Activated CD4-positive, alpha-beta T cell treated with anti-CD3 and anti-CD28 coated beads, Interleukin-2, amount 50 U/mL, for 16 hours (primary cell): Measurements from ENCODE around the gene TEFM.
"Not testable (repeated sequence)": the region's sequence is repeated elsewhere in the genome, so short reads cannot be mapped to it uniquely, and the experiment has no call there.

Experiments used
- DNase-seq: peaks from one replicate; pipeline ENCODE4 v3.0.0-alpha.2; 2020

The TEFM gene, protein sequence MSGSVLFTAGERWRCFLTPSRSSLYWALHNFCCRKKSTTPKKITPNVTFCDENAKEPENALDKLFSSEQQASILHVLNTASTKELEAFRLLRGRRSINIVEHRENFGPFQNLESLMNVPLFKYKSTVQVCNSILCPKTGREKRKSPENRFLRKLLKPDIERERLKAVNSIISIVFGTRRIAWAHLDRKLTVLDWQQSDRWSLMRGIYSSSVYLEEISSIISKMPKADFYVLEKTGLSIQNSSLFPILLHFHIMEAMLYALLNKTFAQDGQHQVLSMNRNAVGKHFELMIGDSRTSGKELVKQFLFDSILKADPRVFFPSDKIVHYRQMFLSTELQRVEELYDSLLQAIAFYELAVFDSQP

DNA sequence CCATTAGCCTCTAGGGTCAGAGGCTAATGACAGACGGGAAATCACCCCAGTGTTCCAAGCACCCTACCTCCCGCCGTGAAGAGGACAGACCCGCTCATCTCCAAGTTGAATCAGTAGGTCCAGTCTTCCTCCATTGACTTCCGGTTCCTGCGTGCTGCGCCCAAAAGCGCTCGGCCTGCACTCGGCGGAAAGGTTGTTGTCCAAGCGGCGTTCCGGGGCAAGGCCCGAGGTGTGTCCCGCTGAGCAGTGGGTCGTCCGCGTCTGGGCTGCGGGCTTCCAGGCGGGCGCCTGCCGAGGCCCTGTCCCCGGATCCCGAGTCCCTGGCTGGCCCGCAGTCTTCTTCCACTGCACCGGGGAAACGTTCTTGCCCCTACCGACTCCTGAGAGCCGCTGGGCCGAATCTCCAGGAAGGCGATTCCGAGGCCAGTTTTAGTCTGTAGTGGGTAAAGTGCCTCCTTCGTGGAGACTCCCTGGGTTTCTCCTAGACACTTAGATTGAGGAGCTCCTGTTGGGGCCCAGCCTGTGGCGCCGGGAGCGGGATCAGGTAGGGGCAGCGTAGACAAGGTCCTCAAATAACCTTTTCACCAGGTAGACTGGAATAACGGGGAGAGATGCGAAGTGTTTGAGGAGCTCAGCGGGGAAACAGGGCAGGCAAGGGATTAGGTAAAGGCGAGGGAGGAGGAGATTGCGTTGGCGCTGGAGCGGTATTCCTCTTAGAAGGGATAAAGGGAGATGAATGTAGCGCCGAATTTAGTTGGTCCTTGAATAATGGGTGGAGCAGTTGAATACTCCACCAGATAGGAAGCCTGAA is at the start of gene TEFM:
Gene TEFM, minus strand, starts transcription at position 138 of the 811 bp plus-strand sequence. Its CDS starts 40 bp downstream, at position 98.
- peak; percentile 94 for DNase-seq

DNA sequence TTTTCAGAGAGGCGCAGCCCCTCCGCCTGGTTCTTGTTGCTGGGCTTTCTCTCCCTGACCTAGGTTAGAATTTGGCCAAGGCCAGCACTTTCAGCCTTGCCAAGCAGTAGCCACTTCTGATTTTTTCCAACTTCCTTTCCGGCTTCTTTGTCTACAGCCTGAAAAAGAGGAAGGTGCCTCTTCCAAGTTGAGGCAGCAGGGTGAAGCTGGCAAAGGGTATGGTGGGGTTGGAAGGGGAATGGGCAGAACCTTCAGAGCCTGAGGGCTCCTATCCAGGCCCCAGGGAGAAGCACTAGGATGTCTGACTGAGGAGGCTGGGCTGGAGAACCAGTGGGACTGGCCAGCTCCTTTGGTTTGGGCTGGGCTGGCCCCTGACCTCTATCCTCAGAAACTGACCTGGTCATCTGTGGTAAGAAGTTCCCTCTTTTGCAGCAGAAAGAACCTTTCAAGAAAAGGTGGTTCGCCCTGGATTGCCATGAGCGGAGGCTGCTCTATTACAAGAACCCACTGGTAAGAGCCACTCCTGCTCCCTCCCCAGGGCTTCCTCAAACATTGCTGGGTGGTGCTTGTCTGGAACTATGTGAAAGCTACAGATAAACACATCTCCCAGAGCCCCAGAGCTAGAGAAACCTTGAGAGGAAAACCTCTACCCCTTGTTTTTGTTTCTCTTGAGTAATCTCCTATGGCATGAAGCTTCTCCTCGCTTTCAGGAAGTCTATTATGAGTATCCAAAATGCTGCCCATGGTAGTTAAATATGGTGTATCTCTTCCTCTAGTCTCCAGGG is 48.2 kb upstream of the TEFM start:
- DNase-seq, result no peak

DNA sequence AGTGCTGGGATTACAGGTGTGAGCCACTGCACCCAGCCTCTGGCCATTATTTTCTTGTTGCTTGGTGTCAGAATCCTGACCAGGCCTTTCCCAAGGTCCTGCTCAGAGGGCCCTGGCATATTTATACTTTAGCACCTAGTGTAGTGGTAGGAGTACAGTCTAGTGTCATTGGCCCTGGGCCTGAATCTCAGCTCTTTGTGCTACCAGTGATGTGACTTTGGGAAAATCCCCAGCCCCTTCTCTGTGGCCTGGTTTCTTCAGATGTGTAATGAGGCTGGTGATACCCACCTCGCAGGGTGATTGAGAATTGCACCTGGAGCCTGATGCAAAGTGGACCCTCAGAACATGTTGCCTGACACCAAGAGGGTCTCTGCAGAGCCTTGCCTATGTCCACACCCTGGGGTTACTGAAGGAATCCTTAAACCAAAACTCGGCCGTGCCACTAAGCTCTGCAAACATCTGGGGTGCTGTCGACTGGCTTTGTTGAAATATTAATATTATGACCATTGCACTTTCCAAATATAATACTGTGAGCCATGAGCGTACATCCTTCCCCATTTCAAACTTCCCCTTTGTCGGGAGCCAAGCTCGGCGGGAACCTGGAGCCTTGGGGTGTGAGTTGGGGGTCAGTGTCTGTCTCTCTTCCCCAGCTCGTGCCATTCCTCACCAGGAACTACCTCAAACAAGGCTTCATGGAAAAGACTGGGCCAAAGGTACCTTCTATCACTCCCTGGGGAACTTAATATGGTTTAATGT is 46.8 kb upstream of the TEFM start:
- no peak for DNase-seq

DNA sequence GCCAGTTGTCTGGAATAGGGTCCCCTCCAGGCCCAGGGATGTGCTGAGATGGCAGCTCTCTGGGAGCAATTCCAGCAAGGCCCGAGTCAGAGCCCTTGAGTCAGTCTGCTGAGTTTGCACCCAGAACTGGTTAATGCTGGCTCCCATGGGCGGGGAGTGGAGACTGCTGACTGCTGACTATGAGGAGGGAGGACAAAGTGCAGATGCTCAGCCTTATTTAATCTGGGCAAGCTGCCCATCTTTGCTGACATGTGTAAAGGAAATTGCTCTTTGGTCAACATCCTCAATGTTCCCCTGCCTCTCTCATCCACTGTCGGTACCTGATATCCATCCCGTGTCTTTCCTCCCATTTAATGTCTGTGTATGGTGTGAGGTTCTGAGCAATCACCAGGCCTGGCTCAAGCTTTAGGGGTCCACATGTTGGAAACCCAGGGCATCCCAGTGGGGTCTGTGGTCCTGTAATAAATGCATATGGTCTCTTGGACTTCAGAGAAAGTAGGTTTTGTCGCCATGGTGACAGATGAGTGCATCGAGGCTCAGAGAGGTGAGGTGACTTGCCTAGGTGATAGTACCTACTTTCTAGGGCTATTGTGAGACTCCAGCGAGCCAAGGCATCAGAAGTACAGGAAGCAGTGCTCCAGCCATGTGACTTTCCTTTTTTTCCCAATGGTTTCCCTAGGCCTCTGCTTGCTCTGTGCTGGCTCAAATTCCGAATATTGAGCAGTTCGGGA is 44.8 kb upstream of the TEFM start:
- no peak for DNase-seq

DNA sequence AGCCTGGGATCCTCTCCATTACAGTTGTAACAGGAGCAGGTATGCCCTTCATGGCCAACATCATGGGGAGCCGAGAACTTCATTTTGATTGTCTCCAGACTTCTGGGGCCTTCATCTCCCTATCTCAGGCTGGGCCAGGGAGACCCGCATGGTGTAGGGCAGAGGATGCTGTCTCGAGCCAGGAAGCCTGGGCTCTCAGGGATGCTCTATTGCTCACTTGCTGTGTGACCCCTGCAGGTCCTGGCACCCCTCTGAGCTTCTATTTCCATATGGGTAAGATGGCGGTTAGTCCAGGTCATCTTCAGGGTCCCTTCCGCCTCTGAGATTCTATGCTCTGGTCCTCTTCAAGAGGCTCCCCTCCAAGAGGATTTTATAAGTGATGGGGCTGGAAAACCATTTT is 44.2 kb upstream of the TEFM start:
- no peak for DNase-seq

DNA sequence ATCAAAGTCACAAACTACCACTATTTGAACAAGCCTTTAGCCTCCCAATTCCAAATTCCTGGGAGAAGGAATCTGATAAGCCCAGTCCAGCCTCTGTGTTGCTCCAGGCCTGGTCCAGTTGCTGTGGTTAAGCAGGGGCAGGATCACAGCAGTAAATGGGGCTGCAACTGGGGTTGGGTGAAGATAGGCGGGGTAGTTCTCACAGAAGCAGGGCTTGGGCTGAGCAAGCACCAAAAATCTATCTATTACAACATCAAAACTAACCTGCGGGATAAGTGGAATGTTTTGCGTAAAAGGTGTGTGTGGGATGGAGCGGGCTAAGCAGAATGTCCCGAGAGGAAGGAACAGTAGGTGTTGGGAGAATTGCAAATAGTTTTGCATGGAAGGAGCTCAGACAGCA is 41.8 kb upstream of the TEFM start:
- no peak for DNase-seq

DNA sequence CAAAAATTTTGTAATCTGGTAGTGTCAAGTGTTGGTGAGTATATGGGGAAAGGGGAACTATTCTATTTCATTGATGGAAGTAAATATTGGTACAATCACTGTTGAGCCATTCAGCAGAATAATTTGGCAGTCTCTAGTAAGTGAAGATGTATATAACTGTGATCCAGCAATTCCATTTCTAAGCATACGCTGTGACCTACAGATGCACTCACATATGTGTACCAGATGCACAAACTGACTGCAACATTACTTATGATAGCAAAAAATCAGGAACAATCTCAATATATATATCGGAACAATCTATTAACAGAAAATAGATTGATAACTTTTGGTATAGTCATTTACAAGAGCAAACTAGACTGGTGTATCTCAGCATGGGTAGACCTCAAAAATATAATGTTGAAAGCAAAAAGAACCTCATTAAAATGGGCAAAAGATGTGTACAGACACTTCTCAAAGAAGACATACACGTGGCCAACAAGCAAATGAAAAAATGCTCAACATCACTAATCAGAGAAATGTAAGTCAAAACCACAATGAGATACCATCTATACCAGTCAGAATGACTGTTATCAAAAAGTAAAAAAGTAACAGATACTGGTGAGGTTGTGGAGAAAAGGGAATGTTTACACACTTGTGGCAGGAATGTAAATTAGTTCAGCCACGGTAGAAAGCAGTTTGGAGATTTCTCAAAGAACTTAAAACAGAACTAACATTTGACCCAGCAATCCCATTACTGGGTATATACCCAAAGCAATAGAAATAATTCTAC is 36.5 kb upstream of the TEFM start:
- DNase-seq, result no peak

DNA sequence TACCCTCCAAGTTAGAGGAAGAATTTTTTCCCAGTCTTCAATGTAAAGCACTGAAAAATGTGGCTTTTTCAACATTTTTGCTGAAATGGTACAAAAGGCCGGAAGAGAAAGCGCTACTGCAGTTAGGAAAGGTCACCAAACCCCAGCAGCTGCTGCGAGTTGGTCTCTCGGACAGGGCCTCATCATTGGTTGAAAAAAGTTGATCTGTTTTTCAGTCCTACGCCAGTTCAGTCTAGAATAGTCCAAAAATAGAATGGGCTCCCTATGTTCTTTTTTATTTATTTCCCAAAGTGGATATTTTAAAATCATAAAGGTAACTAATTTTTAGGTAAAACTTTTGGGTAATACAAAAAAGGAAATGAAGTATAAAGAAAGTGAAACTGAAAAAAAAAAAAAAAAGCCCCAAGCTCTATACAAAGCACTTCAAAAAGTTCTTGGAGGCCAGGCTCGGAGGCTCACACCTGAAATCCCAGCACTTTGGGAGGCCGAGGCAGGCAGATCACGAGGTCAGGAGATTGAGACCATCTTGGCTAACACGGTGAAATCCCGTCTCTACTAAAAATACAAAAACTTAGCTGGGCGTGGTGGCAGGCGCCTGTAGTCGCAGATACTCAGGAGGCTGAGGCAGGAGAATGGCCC is 33.1 kb upstream of the TEFM start:
- DNase-seq, result no peak

DNA sequence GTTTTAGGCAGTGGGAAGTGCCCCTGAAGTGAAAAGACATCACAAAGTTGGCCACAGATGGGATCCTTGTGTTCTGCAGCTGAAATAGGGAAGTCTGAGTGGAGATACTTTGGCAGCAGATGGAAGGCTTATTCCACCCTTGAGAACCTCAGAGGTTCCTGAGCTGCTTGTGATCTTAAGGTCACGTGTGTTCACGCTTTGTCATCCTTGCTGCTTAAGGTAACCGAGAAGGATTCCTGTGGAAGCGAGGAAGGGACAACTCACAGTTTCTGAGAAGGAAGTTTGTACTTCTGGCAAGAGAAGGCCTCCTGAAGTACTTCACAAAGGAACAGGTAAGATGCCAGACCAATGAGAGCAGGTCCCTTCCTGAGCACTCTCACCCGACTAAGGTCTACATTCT is 27.9 kb upstream of the TEFM start:
- DNase-seq, result no peak

DNA sequence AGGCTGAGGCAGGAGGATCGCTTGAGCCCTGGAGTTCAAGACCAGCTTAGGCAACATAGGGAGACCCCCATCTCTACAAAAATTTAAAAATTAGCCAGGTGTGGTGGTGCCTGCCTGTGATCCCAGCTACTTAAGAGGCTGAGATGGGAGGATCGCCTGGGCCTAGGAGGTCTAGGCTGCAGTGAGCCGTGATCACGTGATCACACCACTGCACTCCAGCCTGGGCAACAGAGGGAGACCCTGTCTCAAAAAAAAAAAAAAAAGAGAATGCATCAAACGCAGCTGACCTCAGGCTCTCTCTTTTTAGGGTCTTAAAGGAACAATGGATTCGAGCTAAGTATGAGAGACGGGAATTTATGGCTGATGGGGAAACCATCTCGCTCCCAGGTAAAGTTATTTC is 25.5 kb upstream of the TEFM start:
- DNase-seq, result not testable (repeated sequence)

DNA sequence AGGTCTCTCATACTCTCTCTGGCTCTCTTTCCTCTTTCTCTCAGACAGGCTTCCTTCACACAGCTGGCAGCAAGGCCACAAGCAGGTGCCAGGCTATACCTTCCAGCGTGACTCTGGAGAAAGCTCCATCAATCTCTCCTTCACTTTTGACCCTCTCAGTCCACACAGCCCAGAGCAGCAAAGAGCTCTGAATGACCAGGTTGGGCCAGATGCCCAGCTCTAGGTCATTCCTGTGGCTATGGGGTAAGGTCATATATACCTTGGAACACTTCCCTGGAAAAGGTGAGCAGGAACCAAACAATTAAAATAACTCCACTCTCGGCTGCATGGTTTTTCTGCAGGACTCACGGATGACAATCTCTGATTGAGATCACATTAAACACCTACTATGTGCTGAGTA is 24.5 kb upstream of the TEFM start:
- DNase-seq, result no peak

DNA sequence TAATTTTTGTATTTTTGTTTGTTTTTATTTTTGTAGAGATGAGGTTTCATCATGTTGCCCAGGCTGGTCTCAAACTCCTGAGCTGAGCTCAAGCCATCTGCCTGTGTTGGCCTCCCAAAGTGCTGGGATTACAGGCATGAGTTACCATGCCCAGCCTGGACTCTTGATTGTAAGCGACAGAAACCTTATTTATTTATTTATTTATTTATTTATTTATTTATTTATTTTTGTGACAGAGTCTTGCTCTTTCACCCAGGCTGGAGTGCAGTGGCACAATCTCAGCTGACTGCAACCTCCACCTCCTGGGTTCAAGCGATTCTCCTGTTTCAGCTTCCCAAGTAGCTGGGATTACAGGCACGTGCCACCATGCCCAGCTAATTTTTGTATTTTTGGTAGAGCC is 23.8 kb upstream of the TEFM start:
- DNase-seq, result not testable (repeated sequence)

DNA sequence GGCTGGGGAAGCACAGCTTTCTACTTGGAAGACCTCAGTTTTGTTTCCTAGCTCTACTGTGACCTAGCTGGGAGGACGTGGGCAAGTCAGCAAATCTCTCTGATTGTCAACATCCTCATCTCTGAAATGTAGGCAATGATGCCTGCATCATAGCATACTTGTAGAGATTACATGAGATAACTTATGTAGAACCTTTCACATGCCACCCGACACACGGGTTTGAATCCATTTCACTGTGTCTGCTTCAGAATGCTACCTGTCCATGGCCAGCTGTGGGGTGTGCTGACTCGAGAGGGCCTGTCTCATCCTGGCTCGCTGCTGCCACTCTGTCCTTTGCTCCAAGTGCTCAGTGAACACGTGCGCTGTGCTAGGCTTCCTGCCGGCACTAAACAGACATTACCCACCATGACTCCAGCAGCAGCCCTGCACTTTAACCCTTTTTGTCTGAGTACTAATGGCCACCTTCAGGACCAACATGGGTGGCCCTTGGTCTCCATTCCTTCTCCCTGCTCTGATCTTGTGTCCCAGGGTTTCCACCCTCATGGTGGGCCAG is 23.1 kb upstream of the TEFM start:
- no peak for DNase-seq

DNA sequence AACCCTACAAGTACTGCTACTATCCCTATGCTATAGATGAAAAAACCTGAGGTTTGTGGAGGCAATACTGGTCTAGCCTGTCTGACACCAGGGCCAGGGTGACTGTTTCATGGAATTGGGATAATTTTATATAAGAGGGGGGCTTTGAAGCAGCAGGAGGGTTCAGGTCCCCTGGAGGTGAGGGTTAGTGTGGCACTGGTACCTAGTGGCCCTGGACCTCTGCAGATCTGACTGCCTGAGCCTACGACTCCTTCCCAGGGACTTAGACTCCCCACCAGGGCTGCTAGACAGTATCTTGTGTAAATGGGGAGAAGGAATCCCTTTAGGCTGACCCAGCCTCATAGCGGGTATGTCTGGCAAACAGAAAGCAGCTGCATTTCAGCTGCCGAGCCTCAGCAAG is 22.5 kb upstream of the TEFM start:
- DNase-seq, result no peak

DNA sequence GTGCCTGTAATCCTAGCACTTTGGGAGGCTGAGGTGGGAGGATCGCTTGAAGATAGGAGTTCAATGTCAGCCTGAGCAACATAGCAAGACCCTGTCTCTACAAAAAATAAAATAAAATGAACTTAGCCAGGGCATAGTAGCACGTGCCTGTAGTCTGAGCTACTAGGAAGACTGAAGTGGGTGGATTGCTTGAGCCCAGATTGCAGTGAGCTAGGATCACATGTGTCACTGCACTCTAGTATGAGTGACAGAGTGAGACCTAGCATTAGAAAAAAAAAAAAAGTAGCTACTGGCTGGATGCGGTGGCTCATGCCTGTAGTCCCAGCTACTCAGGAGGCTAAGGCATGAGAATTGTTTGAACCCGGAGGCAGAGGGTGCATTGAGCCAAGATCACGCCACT is 21.7 kb upstream of the TEFM start:
- DNase-seq, result no peak

DNA sequence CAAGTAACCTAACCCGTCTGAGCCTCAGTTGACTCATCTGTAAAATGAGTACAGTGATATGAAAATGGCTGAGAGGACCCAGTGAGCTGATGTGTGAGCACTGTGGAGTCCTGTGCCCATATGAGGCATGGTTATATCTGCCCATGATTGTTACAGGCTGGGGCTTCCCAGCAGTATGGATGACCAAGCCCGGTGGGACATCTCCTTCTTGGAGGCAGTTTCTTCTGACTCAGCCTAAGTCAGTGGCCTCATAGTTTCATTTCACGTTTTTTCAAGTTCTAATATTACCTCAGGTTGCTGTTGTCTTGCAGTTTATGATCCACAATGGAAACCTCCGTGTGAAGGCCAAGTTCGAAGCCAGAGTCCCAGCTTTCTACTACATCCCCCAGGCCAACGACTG is 20.5 kb upstream of the TEFM start:
- DNase-seq, result no peak

DNA sequence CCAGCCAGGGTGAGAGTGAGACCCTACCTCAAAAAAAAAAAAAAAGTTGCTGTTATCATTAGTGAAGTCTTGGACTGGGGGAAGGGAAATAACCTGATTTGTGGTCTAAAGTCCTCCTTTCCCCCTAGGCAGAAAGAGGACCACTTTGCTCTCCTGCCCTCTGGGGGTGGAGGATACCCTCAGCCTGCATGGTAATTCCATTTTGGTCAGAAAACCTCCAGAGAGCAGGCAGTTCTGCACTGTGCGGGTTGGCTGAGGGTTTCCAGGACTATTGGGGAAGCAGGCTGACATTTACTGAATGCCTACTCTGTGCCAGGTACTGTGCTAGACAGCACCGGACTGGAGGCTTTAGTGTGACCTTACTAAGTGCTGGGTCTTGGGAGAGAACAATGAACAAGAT is 18.3 kb upstream of the TEFM start:
- DNase-seq, result no peak

DNA sequence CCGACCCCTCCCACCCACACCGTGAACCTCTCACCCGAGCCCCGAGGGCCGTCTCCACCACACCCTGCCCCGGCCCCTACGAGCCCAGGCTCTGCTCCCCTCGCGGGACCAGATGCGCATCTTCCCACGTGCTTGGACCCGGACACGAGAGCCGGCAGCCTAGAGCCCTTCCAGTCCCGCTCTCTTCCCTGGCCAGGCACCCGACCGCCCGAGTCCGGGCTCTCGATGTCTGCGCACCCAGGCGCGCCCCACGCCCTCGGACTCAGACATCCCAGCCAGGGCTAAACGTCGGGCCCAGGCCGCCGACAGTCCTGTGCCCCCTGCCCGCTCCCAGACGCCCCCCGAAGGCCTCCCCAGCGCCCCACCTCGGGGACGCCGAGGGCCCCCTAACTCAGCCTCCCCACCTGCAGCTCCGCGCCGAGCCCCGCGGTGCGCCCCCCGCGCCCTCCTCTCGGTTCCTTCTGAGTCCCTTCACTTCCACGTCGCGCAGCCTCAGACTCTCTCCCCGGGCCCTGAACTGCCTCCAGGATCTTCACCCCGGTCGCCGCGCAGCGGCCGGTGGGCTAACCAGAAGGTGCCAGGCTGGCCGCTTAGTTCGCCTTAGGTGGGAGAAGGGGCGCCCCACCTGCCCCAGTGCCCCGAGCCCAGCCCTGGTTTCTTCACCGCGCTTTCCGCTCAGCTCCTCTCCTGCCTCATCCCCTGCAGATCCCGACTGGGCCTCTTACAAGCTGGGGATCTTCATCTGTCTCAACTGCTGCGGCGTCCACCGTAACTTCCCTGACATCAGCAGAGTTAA is 16.4 kb upstream of the TEFM start:
- no peak for DNase-seq

DNA sequence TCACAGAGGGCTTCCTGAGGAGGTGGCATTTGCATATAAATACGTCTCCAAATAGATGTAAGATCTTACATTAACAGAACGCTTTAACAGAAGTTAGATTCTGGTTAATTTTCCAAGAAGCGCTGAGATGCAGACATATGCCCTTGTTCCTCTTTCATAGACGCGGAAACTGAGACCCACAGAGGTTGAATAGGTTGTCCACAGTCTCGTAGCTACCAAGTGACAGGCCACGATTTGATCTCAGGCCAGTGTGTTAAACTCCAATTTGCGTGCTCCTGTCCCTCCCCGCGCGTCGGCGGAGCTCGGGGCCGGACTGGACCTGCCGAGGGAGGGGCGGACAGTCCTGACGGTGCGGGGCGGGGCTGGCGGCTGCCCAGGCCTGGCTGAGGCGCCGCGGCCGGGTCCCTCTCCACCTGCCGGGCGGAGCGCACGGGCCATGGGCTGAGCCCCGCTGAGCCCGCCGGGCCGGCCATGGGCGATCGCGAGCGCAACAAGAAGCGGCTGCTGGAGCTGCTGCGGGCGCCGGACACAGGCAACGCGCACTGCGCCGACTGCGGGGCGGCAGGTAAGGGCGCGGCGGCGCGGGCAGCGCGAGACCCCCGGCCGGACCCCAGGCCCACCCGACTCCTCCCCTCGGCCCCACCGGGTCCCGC is 15.6 kb upstream of the TEFM start, which contains the start of gene ADAP2:
Gene ADAP2, plus strand, starts transcription at position 402 of the 653 bp plus-strand sequence. Its CDS starts 70 bp downstream, at position 472.
- DNase-seq, result no peak
